Measurements from ENCODE around the gene MGARP. TPM values are rescaled to one million over a fixed set of nuclear protein-coding genes. Genes with fewer than 3 reads are reported as not detected.

Gene MGARP
- total and polyA plus RNA-seq, 2 of the 4 experiments (the other 2 are of a cell fraction): 34.7 to 35.0 TPM

DNA sequence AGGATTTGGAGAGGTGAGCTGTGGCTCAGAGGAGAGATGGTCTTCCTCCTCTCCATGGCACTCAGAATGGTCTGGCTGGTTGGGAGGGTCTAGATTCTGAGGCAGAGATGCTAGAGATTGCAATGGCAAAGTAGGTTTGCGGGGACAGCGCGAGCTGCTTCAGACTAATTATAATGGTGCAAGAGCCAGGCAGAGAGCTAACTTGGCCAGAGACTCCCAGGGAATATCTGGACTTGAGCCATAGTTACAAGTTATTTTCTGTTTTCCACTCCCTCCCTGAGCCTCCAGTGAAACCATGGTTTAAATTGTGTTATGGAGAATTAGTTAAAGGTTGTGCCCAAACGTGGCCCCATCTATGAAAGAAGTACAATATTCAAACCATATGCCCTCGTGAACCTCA lies 58.3 kb downstream of the MGARP start:
- intact Hi-C loops (cut with micrococcal nuclease) (no loop called here), in situ Hi-C loops (cut with MboI; ENCODE audit: low sequenced_read_pairs) (no loop called here), dilution Hi-C loops (cut with HindIII; ENCODE audit: low sequenced_read_pairs, unreplicated experiment) (no loop called here)
- ATAC-seq (ENCODE audit: low read depth) (no peak), DNase-seq (no peak)
- Histone ChIP-seq H3K4me2 (ENCODE audit: low read depth, low read length) (no peak overlapping the region), H4K20me1 (ENCODE audit: insufficient read depth, low read length) (no peaks in the 10 kb centered on the region), H3K56ac (ENCODE audit: extremely low read depth, insufficient read depth, low read length) (no peak overlapping the region), H2BK20ac (ENCODE audit: low read depth, low read length) (no peak overlapping the region), H2BK120ac (ENCODE audit: low read depth, low read length) (no peak overlapping the region), H4K5ac (ENCODE audit: low read depth, low read length) (no peak overlapping the region), H3K79me1 (ENCODE audit: low read depth in 1 of 2, low read length in 2 of 2) (no peaks in the 10 kb centered on the region), H3K4me3 (ENCODE audit: insufficient read depth, low read depth, low read length) (no peak overlapping the region), H4K8ac (ENCODE audit: low read depth in 2 of 2, low read length in 2 of 2) (no peak overlapping the region), H3K9me3 (ENCODE audit: control insufficient read depth, insufficient read depth, low read length) (no peaks in the 10 kb centered on the region), H2BK5ac (ENCODE audit: low read depth, low read length, poor library complexity, severe bottlenecking) (no peak overlapping the region), H3K27me3 (ENCODE audit: control insufficient read depth, insufficient read depth, low read length) (no peaks in the 10 kb centered on the region), H4K91ac (ENCODE audit: insufficient read depth, low read depth, low read length) (no peak overlapping the region), H3K27ac (ENCODE audit: insufficient read depth, low read length) (no peak overlapping the region), H3K23ac (ENCODE audit: low read depth, low read length) (no peak overlapping the region), H3K4me1 (ENCODE audit: control insufficient read depth, insufficient read depth, low read length) (no peaks in the 10 kb centered on the region), H3K18ac (ENCODE audit: low read depth, low read length) (no peak overlapping the region), H2AK5ac (ENCODE audit: low read depth, low read length) (no peak overlapping the region), H3K36me3 (ENCODE audit: control insufficient read depth, insufficient read depth, low read length) (no peaks in the 10 kb centered on the region), H3K9me1 (ENCODE audit: insufficient read depth, low read length) (no peaks in the 10 kb centered on the region), H3K4ac (ENCODE audit: low read depth, low read length) (no peak overlapping the region), H2BK15ac (ENCODE audit: low read depth, low read length) (no peak overlapping the region), H2AFZ (replicated peaks; ENCODE audit: low read length, poor library complexity) (no peak overlapping the region), H2AK9ac (replicated peaks; ENCODE audit: low read depth, low read length, poor library complexity) (no peak overlapping the region), H3K14ac (replicated peaks; ENCODE audit: low read depth, low read length) (no peak overlapping the region), H3K9ac (ENCODE audit: low read depth, low read length) (no peak overlapping the region)
- ChIA-PET POLR2A (ENCODE audit: unreplicated experiment) (no interaction called here), CTCF (no interaction called here)
- TF ChIP-seq CHD1 (IDR thresholded peaks at IDR 0.05; ENCODE audit: low read depth, low read length) (no peak), CEBPB (IDR thresholded peaks at IDR 0.05; ENCODE audit: low read depth, low read length) (no peak), RAD21 (IDR thresholded peaks at IDR 0.05; ENCODE audit: low read length) (no peak), SMC3 (IDR thresholded peaks at IDR 0.05; ENCODE audit: low read depth, low read length) (no peak), RCOR1 (IDR thresholded peaks at IDR 0.05; ENCODE audit: insufficient replicate concordance, low read length) (no peak), FOS (IDR thresholded peaks at IDR 0.05; ENCODE audit: low read depth, low read length) (no peak), BHLHE40 (IDR thresholded peaks at IDR 0.05; ENCODE audit: low read depth, low read length) (no peak)
- TF ChIP-seq, protein P1, sequence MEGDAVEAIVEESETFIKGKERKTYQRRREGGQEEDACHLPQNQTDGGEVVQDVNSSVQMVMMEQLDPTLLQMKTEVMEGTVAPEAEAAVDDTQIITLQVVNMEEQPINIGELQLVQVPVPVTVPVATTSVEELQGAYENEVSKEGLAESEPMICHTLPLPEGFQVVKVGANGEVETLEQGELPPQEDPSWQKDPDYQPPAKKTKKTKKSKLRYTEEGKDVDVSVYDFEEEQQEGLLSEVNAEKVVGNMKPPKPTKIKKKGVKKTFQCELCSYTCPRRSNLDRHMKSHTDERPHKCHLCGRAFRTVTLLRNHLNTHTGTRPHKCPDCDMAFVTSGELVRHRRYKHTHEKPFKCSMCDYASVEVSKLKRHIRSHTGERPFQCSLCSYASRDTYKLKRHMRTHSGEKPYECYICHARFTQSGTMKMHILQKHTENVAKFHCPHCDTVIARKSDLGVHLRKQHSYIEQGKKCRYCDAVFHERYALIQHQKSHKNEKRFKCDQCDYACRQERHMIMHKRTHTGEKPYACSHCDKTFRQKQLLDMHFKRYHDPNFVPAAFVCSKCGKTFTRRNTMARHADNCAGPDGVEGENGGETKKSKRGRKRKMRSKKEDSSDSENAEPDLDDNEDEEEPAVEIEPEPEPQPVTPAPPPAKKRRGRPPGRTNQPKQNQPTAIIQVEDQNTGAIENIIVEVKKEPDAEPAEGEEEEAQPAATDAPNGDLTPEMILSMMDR (conservative IDR thresholded peaks at IDR 0.05; ENCODE audit: low read depth, low read length): no peak
- TF ChIP-seq, protein P2, sequence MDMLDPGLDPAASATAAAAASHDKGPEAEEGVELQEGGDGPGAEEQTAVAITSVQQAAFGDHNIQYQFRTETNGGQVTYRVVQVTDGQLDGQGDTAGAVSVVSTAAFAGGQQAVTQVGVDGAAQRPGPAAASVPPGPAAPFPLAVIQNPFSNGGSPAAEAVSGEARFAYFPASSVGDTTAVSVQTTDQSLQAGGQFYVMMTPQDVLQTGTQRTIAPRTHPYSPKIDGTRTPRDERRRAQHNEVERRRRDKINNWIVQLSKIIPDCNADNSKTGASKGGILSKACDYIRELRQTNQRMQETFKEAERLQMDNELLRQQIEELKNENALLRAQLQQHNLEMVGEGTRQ (IDR thresholded peaks at IDR 0.05; ENCODE audit: low read depth, low read length): no peak
- no TSS peak for BruUV-seq (replicated peaks)
- 100% methylated on average over 1 of the region's 5 CpGs; no CpG with 5 or more reads in 1 of the 2 experiments for WGBS, 2 experiments (ENCODE audit: extremely low coverage in 2 of 2, insufficient read length in 1 of 2)

Data from IMR-90 (cell line).